ENCODE measurements around the gene RBM19.

RBM19 gene

GRCh38 chr12:113769305-113769704, 196.8 kb downstream of the RBM19 start:
- DNase-seq (ENCODE audit: low read depth), result no peak

DNA sequence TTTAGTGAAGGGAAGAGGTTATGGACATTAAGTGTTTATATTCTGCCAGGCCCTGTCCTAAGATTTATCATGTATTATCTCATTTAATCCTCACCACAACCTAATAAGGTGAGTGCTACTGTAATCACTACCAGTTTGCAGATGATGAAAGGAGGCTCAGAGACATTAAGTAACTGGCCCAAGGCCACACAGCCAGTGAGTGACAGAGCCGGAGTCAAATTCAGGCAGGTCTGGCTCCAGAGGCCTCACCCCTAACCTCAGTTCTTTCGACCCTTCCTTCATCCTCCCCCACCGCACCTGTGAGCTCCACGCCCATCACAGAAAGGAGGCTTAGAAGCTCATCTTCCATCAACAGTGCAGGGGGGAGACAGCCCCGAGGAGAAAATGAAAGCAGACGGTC, 197.3 kb downstream of the RBM19 start:
- no peak for DNase-seq (ENCODE audit: low read depth)

DNA sequence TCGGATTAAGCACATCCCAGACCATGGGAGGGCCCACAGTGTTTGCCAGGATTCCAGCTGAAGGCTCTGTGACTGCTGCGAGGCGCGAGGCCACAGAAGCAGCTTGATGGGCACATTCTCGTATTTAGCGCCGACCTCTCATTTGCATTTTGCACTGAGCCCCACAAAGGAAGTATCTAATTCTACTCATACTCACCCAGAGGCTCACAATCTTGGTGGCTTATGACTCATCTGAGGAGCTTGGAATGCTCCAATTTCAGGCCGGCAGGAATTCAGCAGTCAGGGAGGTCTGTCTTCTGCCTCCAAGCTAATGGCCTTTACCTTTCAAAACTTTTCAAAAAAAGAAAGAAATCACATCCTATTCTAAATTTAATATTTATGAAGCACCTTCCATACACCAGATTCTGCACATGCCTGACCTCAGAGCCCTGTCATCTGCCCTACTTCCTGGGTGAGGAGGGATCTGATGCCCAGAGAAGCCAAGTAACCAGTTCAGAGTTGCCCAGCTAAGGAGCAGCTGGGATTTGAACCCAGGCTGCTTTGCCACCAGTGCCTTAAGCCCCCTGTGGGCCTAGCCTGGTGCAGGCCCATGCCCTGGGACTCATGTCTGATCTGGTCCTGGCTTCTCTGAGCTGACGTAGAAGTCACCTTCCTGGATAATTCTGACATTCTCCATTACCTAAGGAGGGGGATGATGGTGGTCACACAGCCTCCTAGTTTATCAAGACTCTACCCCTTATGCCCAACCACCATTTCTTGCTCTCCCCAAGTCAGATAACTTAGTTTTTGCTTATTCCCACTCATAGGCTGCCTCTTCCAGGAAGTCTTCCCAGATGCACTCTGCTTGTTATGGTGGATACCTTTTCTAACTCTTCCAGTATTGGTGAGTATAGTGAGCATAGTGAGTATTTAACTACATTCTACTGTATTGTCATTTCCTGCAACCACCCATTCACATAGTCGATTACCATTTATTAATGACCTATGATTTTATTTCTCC, 198.9 kb downstream of the RBM19 start:
- DNase-seq (ENCODE audit: low read depth), result no peak
